Measurements from ENCODE around the gene HIPK2. TPM values are rescaled to one million over a fixed set of nuclear protein-coding genes. Genes with fewer than 3 reads are reported as not detected.

HIPK2 gene
- total RNA-seq, 1 donor from 2014 or later = 44.0 TPM

DNA sequence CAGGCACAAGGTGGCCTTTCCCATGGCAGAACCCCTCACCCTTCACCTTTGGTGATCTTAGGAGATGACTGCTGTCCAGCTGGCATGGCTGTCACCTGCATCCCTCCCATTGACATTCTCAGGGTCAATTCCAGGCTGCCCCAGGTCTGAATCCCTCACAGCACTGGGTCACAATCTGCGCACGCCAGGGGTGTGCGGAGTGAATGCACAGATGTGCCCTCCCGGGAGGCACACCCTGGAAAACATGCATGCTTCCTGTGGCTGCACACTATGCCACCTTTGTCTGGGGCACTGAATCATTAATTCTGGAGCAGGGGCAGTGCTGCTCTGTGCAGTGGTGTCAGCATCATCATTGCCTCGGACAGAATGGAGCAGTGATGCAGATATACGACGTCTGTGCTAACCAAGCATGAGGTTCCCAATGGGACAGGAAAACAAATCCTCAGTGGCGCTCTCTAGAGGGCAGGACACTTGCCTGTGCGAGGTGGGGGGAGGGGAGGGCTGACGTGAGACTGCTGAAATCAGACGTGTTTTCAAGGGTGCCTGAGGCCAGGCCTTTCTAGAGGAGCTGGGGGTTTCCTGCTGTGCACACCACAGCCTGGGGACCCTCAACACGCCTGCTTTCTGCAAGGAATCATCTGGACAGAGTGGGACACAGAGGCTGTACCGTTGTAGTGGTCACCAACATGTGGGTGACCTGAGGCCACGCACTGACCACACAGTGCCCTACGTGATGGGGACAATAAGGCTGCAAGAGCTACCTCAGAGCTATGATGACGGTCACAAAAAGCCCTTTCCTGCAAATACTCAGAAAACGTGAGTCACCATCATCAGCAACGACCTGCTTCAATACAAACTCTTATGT, 77.9 kb downstream of the HIPK2 start:
- DNase-seq (ENCODE audit: low read depth) = no peak
- no peak overlapping the region for H3K4me3 ChIP-seq (ENCODE audit: low read depth, low read length)
- H3K27me3 ChIP-seq (ENCODE audit: control insufficient read depth, insufficient read depth, low read length) = no peaks in the 10 kb centered on the region
- TF ChIP-seq, protein P1, sequence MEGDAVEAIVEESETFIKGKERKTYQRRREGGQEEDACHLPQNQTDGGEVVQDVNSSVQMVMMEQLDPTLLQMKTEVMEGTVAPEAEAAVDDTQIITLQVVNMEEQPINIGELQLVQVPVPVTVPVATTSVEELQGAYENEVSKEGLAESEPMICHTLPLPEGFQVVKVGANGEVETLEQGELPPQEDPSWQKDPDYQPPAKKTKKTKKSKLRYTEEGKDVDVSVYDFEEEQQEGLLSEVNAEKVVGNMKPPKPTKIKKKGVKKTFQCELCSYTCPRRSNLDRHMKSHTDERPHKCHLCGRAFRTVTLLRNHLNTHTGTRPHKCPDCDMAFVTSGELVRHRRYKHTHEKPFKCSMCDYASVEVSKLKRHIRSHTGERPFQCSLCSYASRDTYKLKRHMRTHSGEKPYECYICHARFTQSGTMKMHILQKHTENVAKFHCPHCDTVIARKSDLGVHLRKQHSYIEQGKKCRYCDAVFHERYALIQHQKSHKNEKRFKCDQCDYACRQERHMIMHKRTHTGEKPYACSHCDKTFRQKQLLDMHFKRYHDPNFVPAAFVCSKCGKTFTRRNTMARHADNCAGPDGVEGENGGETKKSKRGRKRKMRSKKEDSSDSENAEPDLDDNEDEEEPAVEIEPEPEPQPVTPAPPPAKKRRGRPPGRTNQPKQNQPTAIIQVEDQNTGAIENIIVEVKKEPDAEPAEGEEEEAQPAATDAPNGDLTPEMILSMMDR (IDR thresholded peaks at IDR 0.05; ENCODE audit: insufficient read depth, low read length, poor library complexity, severe bottlenecking) = peak; percentile 21
- H3K36me3 ChIP-seq (ENCODE audit: control insufficient read depth, insufficient read depth, low read length) = peaks cover 12% of the 10 kb centered on the region

DNA sequence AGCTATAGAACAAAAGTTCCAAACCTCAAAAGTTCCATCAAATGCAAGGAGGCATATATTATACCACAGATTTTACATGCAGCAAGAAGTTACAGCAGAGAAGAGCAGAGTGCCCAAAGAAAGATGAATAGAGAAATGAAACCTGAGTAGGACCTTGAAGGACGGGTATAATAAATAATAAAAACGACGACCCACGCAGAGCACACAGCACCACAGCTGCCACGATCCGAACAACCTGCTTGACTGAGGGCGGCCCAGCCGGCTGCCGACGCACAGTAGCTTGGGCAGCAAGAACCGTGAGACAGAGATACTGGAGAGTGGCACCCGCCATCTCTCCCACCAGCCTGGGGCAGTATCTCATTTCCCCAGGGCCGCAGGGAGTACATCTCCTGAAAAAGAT, 79.0 kb downstream of the HIPK2 start:
- H3K36me3 ChIP-seq (ENCODE audit: control insufficient read depth, insufficient read depth, low read length) = peaks cover 15% of the 10 kb centered on the region
- no peak for DNase-seq (ENCODE audit: low read depth)
- TF ChIP-seq, protein P1 (IDR thresholded peaks at IDR 0.05; ENCODE audit: insufficient read depth, low read length, poor library complexity, severe bottlenecking) = no peak
- H3K27me3 ChIP-seq (ENCODE audit: control insufficient read depth, insufficient read depth, low read length) = no peaks in the 10 kb centered on the region
- H3K4me3 ChIP-seq (ENCODE audit: low read depth, low read length) = no peak overlapping the region

DNA sequence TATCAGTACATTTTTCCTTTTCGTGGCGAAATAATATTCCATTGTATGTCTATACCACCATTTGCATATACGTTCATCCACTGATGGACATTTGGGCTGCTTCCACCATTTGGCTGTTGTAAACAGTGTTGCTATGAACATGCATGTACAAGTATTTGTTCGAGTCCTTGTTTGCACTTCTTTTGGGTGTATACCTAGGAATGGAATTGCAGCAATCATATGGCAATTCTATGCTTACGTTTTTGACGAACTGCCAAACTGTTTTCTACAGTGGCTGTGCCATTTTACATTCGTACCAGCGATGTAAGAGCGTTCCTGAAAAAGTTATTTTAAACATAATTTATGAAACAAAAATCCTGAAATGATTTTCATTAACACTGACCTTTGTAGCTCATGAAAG, 79.5 kb downstream of the HIPK2 start:
- Histone ChIP-seq H3K4me3 (ENCODE audit: low read depth, low read length) (no peak overlapping the region), H3K36me3 (ENCODE audit: control insufficient read depth, insufficient read depth, low read length) (peaks cover 15% of the 10 kb centered on the region), H3K27me3 (ENCODE audit: control insufficient read depth, insufficient read depth, low read length) (no peaks in the 10 kb centered on the region)
- TF ChIP-seq, protein P1 (IDR thresholded peaks at IDR 0.05; ENCODE audit: insufficient read depth, low read length, poor library complexity, severe bottlenecking) = no peak
- DNase-seq (ENCODE audit: low read depth) = no peak

DNA sequence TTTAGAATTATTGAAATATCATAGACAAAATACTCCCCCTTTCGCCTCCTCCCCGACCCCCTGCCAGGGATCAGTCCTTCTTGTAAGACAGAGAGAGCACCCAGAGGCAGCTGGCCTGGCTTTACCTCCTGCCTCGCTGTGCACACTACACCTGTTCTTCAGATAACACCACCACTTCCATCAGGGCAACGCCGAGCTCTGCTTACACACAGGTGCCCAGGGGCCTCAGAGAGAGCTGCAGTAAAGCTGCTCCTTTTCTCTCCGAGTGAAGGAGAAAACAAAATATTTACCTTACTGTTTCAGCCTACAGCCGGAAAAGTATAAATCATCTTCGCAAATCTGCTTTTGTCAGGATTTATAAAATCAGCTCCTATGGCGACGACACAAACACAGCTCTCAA, 80.7 kb downstream of the HIPK2 start:
- Histone ChIP-seq H3K36me3 (ENCODE audit: control insufficient read depth, insufficient read depth, low read length) (peaks cover 12% of the 10 kb centered on the region), H3K4me3 (ENCODE audit: low read depth, low read length) (no peak overlapping the region), H3K27me3 (ENCODE audit: control insufficient read depth, insufficient read depth, low read length) (no peaks in the 10 kb centered on the region)
- DNase-seq (ENCODE audit: low read depth) = no peak
- TF ChIP-seq, protein P1 (IDR thresholded peaks at IDR 0.05; ENCODE audit: insufficient read depth, low read length, poor library complexity, severe bottlenecking) = no peak

DNA sequence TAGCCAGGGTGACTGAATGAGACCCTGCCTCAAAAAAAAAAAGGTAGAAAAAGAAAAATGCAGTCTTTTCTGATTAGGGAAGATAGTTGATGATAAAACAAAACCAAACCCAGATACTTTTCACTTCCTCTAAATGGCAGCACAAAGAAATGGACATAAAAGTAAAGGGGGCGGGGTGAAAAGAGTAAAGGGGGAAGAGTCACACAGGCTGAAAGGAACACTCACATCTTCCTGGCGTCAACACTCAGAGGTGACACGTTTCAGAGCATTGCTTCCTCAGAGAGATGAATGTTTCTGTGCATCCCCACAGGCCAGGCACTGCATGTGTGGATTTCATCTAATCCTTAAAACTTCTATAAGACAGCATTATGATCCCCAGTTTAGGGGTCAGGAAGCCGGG, 81.2 kb downstream of the HIPK2 start:
- Histone ChIP-seq H3K4me3 (ENCODE audit: low read depth, low read length) (no peak overlapping the region), H3K36me3 (ENCODE audit: control insufficient read depth, insufficient read depth, low read length) (peaks cover 12% of the 10 kb centered on the region), H3K27me3 (ENCODE audit: control insufficient read depth, insufficient read depth, low read length) (no peaks in the 10 kb centered on the region)
- TF ChIP-seq, protein P1 (IDR thresholded peaks at IDR 0.05; ENCODE audit: insufficient read depth, low read length, poor library complexity, severe bottlenecking) = no peak
- DNase-seq (ENCODE audit: low read depth) = no peak

DNA sequence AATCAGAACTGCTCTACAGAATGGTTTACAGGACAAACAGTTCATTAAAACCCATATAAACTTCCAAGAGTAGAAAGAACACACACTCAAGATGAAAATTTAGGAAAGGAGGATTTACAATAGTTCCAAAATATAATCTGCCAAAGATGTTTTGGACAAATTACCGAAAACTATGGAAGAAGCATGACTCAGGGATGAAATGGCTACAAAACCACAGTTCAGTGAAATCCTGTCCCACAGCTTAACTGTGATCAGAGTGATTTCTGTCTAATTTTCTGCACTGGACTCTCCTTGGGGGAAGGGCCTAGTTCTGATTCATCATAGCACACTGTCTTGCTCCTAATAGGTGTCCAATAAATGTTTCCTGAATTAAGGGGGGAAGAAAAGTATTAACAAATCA, 82.2 kb downstream of the HIPK2 start:
- no peak for DNase-seq (ENCODE audit: low read depth)
- Histone ChIP-seq H3K4me3 (ENCODE audit: low read depth, low read length) (no peak overlapping the region), H3K27me3 (ENCODE audit: control insufficient read depth, insufficient read depth, low read length) (no peaks in the 10 kb centered on the region), H3K36me3 (ENCODE audit: control insufficient read depth, insufficient read depth, low read length) (peaks cover 9% of the 10 kb centered on the region)
- TF ChIP-seq, protein P1 (IDR thresholded peaks at IDR 0.05; ENCODE audit: insufficient read depth, low read length, poor library complexity, severe bottlenecking) = no peak

Data from kidney epithelial cell (primary cell).